Measurements from ENCODE around the gene TPRN.

DNA sequence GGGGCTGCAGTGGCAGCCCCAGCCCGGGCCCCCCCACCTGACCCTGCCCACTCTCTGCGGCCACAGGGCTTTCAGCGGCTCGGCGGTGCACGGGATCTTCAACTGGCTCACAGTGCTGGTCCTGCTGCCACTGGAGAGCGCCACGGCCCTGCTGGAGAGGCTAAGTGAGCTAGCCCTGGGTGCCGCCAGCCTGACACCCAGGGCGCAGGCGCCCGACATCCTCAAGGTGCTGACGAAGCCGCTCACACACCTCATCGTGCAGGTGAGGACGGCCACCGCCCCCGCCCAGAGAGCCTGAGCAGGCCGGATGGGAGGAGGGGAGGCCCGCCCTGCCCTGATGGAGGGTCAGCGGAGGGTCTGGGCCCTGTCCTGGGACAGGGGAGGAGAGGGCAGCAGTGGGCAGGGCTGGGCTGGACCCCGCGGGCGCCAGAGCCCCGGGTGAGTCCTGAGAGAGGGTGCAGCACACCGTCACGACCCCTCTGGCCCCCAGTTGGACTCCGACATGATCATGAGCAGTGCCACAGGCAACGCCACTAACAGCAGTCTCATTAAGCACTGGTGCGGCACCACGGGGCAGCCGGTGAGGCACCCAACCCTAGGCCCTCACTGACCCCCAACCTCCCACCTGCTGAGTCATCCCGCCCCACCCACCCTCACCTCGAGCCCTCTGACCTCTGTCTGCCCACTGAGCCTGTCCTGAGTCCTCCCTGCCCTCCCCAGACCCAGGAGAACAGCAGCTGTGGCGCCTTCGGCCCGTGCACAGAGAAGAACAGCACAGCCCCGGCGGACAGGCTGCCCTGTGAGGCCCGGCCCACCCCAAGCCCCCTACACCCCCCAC lies 32.8 kb upstream of the TPRN start:
- TF ChIP-seq, protein P1, sequence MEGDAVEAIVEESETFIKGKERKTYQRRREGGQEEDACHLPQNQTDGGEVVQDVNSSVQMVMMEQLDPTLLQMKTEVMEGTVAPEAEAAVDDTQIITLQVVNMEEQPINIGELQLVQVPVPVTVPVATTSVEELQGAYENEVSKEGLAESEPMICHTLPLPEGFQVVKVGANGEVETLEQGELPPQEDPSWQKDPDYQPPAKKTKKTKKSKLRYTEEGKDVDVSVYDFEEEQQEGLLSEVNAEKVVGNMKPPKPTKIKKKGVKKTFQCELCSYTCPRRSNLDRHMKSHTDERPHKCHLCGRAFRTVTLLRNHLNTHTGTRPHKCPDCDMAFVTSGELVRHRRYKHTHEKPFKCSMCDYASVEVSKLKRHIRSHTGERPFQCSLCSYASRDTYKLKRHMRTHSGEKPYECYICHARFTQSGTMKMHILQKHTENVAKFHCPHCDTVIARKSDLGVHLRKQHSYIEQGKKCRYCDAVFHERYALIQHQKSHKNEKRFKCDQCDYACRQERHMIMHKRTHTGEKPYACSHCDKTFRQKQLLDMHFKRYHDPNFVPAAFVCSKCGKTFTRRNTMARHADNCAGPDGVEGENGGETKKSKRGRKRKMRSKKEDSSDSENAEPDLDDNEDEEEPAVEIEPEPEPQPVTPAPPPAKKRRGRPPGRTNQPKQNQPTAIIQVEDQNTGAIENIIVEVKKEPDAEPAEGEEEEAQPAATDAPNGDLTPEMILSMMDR (conservative IDR thresholded peaks at IDR 0.05 in 1 of 2, IDR thresholded peaks at IDR 0.05 in 1 of 2; ENCODE audit: extremely low read depth in 1 of 2, insufficient read depth in 1 of 2, low read depth in 1 of 2, low read length in 2 of 2): no peak
- TF ChIP-seq EZH2 (IDR thresholded peaks at IDR 0.05; ENCODE audit: borderline replicate concordance, low read length): no peak

All from mammary epithelial cell (primary cell).